OCI-LY1 (cell line): Measurements from ENCODE around the gene PIH1D1.

ENCODE experiments used
- CTCF ChIP-seq: fragments of 200-600 bp; sonication (generic), shearing (Covaris generic); IDR thresholded peaks from 2 replicates; pipeline ENCODE4 v1.5.1; 2017; ENCODE audit warnings: mild to moderate bottlenecking, antibody characterized with exemption, low read length, moderate library complexity, mixed read lengths
- EZH2 ChIP-seq: fragments of 200-600 bp; sonication (generic), shearing (Covaris generic); IDR thresholded peaks from 2 replicates; pipeline ENCODE4 v1.8.0; 2017; ENCODE audit warnings: borderline replicate concordance, mixed run types, mild to moderate bottlenecking, antibody characterized with exemption, low read length, moderate library complexity, mixed read lengths

- TF ChIP-seq CTCF = no peak
- TF ChIP-seq EZH2 = no peak
Observed at GRCh38 chr19:49421039-49421877, 30.4 kb downstream of the PIH1D1 start.
